GM23338 (cell line): ENCODE measurements around the gene LTBP4. TPM values are rescaled to one million over a fixed set of nuclear protein-coding genes. Genes with fewer than 3 reads are reported as not detected.

Experiments used
- ATAC-seq: fragments of 200-7000 bp; cut with Tn5 transposase; 3 replicates; pipeline ENCODE4 v1.9.1; 2020
- DNase-seq: peaks from one replicate; pipeline ENCODE4 v3.0.0-alpha.2; 2015; ENCODE audit warnings: low spot score
- H2AFZ ChIP-seq: fragments of 200-600 bp; sonication (generic); 2 replicates; pipeline ENCODE4 v1.8.0; 2016; ENCODE audit warnings: antibody characterized with exemption, mild to moderate bottlenecking, moderate library complexity
- H3F3A ChIP-seq: fragments of 200-600 bp; sonication (generic); replicated peaks from 2 replicates; pipeline ENCODE4 v1.8.0; 2017; ENCODE audit warnings: antibody characterized with exemption, mixed run types, low read depth
- H3K27ac ChIP-seq: fragments of 200-600 bp; sonication (generic); 2 replicates; pipeline ENCODE4 v1.6.1; 2016; ENCODE audit warnings: low read depth
- H3K27me3 ChIP-seq: fragments of 200-600 bp; sonication (generic); 2 replicates; pipeline ENCODE4 v1.8.0; 2016; ENCODE audit warnings: mild to moderate bottlenecking, mixed run types, moderate library complexity; ENCODE audit not compliant: insufficient read depth
- H3K36me3 ChIP-seq: fragments of 200-600 bp; sonication (generic); 2 replicates; pipeline ENCODE4 v1.8.0; 2016; ENCODE audit warnings: mild to moderate bottlenecking; ENCODE audit not compliant: insufficient read depth
- H3K4me1 ChIP-seq: fragments of 200-600 bp; sonication (generic); 2 replicates; pipeline ENCODE4 v1.8.0; 2016; ENCODE audit warnings: mild to moderate bottlenecking, moderate library complexity; ENCODE audit not compliant: insufficient read depth
- H3K4me2 ChIP-seq: fragments of 200-600 bp; sonication (generic); 2 replicates; pipeline ENCODE4 v1.7.1; 2017; ENCODE audit warnings: mixed run types
- H3K4me3 ChIP-seq: fragments of 200-600 bp; sonication (generic); 2 replicates; pipeline ENCODE4 v1.6.1; 2016; ENCODE audit warnings: mixed run types
- H3K79me2 ChIP-seq: fragments of 200-600 bp; sonication (generic); replicated peaks from 2 replicates; pipeline ENCODE4 v1.8.0; 2017; ENCODE audit warnings: mild to moderate bottlenecking; ENCODE audit not compliant: insufficient read depth
- H3K9me2 ChIP-seq: fragments of 200-600 bp; sonication (generic); 2 replicates; pipeline ENCODE4 v1.8.0; 2017; ENCODE audit not compliant: insufficient read depth
- H4K20me1 ChIP-seq: fragments of 200-600 bp; sonication (generic); replicated peaks from 2 replicates; pipeline ENCODE4 v1.8.0; 2017; ENCODE audit warnings: mild to moderate bottlenecking; ENCODE audit not compliant: insufficient read depth
- H3K27ac Mint-ChIP-seq: 2 replicates; pipeline ENCODE4 v1.8.0; 2020; ENCODE audit warnings: inconsistent platforms, mild to moderate bottlenecking, moderate library complexity, mixed read lengths
- H3K27me3 Mint-ChIP-seq: 3 replicates; pipeline ENCODE4 v1.8.0; 2022; ENCODE audit warnings: low read depth, mild to moderate bottlenecking, moderate library complexity, mixed read lengths, inconsistent platforms; ENCODE audit not compliant: insufficient read depth, poor library complexity
- H3K36me3 Mint-ChIP-seq: 3 replicates; pipeline ENCODE4 v1.8.0; 2021; ENCODE audit warnings: low read depth, mild to moderate bottlenecking, inconsistent platforms, moderate library complexity, mixed read lengths
- H3K4me1 Mint-ChIP-seq: 3 replicates; pipeline ENCODE4 v1.8.0; 2020; ENCODE audit warnings: mild to moderate bottlenecking, inconsistent platforms, mixed read lengths
- H3K4me3 Mint-ChIP-seq: 3 replicates; pipeline ENCODE4 v1.8.0; 2021; ENCODE audit warnings: moderate library complexity, mild to moderate bottlenecking, inconsistent platforms, mixed read lengths
- H3K9me3 Mint-ChIP-seq: 3 replicates; pipeline ENCODE4 v1.8.0; 2020; ENCODE audit warnings: moderate library complexity, mild to moderate bottlenecking, inconsistent platforms, mixed read lengths
- CREB1 ChIP-seq: fragments of 250-450 bp; sonication (Bioruptor Pico); IDR thresholded peaks from 2 replicates; pipeline ENCODE4 v1.5.0; 2020; ENCODE audit warnings: low read depth, mild to moderate bottlenecking, moderate library complexity
- EZH2 ChIP-seq: fragments of 200-600 bp; sonication (generic); IDR thresholded peaks from one replicate; pipeline ENCODE4 v1.8.0; 2017; ENCODE audit warnings: antibody characterized with exemption, mild to moderate bottlenecking, low read depth; ENCODE audit not compliant: unreplicated experiment
- EZH2phosphoT487 ChIP-seq: fragments of 200-600 bp; sonication (generic); IDR thresholded peaks from one replicate; pipeline ENCODE4 v1.8.1; 2018; ENCODE audit warnings: antibody characterized with exemption; ENCODE audit not compliant: unreplicated experiment
- JUNB ChIP-seq: IDR thresholded peaks from one replicate; pipeline ENCODE4 v1.6.1; 2016; ENCODE audit warnings: antibody characterized with exemption; ENCODE audit not compliant: unreplicated experiment
- NANOG ChIP-seq: IDR thresholded peaks from 2 replicates; pipeline ENCODE4 v1.6.1; 2016; ENCODE audit warnings: antibody characterized with exemption, borderline replicate concordance
- POLR2AphosphoS5 ChIP-seq: IDR thresholded peaks from 2 replicates; pipeline ENCODE4 v1.6.1; 2016; ENCODE audit warnings: antibody characterized with exemption, low read depth
- STAT1 ChIP-seq: IDR thresholded peaks from one replicate; pipeline ENCODE4 v1.6.1; 2016; ENCODE audit warnings: antibody characterized with exemption; ENCODE audit not compliant: unreplicated experiment
- ZNF114 ChIP-seq: fragments of 250-450 bp; sonication (Bioruptor Pico); IDR thresholded peaks from 2 replicates; pipeline ENCODE4 v1.5.0; 2020; ENCODE audit warnings: mild to moderate bottlenecking, moderate library complexity
- ZNF331 ChIP-seq: fragments of 250-450 bp; sonication (Bioruptor Pico); IDR thresholded peaks from 2 replicates; pipeline ENCODE4 v1.5.0; 2020; ENCODE audit warnings: low read depth, mild to moderate bottlenecking, moderate library complexity
- polyA plus RNA-seq: library from polyadenylated mRNA; unstranded; fragments of >200 nt; fragmentation: Nextera tagmentation; extraction: Ambion mirVana; gene quantifications from 2 replicates; pipeline ENCODE4 v1.2.1, GENCODE V29; 2016
- total RNA-seq: library from RNA; depleted of rRNA; stranded (reverse); fragments of >200 nt; shearing (Covaris generic); gene quantifications from 2 replicates; pipeline ENCODE4 v1.2.3, GENCODE V29; 2014
- TF ChIP-seq, protein P1 (sequence below): fragments of 250-450 bp; sonication (Bioruptor Pico); IDR thresholded peaks from 2 replicates; pipeline ENCODE4 v1.5.0; 2020; ENCODE audit warnings: mild to moderate bottlenecking, moderate library complexity
- TF ChIP-seq, protein P2 (sequence below): IDR thresholded peaks from one replicate; pipeline ENCODE4 v1.6.1; 2018; ENCODE audit warnings: antibody characterized with exemption; ENCODE audit not compliant: unreplicated experiment
- TF ChIP-seq, protein P3 (sequence below), 2 experiments: fragments of 200-600 bp in 1 of 2; sonication (generic) in 1 of 2; conservative IDR thresholded peaks; 2 replicates each; pipeline versions ENCODE4 v1.5.1 to v1.6.1; 2016 to 2017; ENCODE audit warnings: antibody characterized with exemption in 2 of 2, low read depth in 2 of 2, mild to moderate bottlenecking in 2 of 2, moderate library complexity in 1 of 2
- TF ChIP-seq, protein P4 (sequence below): IDR thresholded peaks from 2 replicates; pipeline ENCODE4 v1.6.1; 2016; ENCODE audit warnings: antibody characterized with exemption

Gene LTBP4
- total and polyA plus RNA-seq, 2 experiments from 2014 or later, result 50.3 to 65.0 TPM

DNA sequence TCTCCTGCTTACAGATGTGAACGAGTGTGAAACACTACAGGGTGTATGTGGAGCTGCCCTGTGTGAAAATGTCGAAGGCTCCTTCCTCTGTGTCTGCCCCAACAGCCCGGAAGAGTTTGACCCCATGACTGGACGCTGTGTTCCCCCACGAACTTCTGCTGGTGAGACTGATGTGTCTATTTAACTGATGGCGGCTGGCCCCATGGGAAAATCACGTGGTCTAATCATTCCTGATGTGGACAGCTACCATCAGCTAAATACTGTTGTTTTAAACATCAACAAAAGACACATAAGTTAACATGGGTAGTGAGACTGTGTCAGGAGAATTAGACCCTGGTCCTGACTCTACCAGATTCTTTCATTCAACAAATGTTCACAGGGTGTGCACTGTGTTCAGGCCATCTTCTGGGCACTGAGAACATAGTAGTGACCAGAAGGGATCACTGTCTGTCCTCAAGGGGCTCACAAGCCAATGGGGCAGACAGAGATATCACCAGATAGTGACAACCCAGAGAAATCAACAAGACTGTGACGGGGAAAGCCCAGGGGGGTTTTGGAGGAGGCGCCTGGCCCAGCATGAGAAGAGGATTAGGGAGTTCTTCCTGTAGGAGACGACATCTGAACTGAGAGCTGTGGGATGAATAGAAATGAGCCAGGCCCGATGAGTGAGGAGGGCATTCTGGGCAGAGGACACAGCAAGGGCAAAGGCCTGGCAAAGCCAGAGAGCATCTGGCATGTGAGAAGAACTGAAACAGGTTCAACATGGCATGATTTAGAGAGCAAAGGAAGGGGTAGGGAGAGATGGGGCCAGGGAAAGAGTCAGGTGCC, 18.4 kb downstream of the LTBP4 start:
- peaks cover 16% of the 10 kb centered on the region; the same call in 2 of the 3 replicates for H3K4me1 Mint-ChIP-seq
- Histone ChIP-seq H3K9me2 (no peaks in the 10 kb centered on the region), H3K4me2 (no peak overlapping the region), H3K36me3 (peaks cover 8% of the 10 kb centered on the region; the same call in 1 of the 2 replicates), H3K4me3 (no peak overlapping the region), H3K79me2 (no peaks in the 10 kb centered on the region), H3K27me3 (no peaks in the 10 kb centered on the region), H3K4me1 (peaks cover 14% of the 10 kb centered on the region), H4K20me1 (peaks cover 5% of the 10 kb centered on the region), H2AFZ (no peak overlapping the region), H3K27ac (no peak overlapping the region), H3F3A (peaks cover 14% of the 10 kb centered on the region; the same call in 1 of the 2 replicates)
- H3K36me3 Mint-ChIP-seq, result peaks cover 31% of the 10 kb centered on the region
- TF ChIP-seq, protein P1, sequence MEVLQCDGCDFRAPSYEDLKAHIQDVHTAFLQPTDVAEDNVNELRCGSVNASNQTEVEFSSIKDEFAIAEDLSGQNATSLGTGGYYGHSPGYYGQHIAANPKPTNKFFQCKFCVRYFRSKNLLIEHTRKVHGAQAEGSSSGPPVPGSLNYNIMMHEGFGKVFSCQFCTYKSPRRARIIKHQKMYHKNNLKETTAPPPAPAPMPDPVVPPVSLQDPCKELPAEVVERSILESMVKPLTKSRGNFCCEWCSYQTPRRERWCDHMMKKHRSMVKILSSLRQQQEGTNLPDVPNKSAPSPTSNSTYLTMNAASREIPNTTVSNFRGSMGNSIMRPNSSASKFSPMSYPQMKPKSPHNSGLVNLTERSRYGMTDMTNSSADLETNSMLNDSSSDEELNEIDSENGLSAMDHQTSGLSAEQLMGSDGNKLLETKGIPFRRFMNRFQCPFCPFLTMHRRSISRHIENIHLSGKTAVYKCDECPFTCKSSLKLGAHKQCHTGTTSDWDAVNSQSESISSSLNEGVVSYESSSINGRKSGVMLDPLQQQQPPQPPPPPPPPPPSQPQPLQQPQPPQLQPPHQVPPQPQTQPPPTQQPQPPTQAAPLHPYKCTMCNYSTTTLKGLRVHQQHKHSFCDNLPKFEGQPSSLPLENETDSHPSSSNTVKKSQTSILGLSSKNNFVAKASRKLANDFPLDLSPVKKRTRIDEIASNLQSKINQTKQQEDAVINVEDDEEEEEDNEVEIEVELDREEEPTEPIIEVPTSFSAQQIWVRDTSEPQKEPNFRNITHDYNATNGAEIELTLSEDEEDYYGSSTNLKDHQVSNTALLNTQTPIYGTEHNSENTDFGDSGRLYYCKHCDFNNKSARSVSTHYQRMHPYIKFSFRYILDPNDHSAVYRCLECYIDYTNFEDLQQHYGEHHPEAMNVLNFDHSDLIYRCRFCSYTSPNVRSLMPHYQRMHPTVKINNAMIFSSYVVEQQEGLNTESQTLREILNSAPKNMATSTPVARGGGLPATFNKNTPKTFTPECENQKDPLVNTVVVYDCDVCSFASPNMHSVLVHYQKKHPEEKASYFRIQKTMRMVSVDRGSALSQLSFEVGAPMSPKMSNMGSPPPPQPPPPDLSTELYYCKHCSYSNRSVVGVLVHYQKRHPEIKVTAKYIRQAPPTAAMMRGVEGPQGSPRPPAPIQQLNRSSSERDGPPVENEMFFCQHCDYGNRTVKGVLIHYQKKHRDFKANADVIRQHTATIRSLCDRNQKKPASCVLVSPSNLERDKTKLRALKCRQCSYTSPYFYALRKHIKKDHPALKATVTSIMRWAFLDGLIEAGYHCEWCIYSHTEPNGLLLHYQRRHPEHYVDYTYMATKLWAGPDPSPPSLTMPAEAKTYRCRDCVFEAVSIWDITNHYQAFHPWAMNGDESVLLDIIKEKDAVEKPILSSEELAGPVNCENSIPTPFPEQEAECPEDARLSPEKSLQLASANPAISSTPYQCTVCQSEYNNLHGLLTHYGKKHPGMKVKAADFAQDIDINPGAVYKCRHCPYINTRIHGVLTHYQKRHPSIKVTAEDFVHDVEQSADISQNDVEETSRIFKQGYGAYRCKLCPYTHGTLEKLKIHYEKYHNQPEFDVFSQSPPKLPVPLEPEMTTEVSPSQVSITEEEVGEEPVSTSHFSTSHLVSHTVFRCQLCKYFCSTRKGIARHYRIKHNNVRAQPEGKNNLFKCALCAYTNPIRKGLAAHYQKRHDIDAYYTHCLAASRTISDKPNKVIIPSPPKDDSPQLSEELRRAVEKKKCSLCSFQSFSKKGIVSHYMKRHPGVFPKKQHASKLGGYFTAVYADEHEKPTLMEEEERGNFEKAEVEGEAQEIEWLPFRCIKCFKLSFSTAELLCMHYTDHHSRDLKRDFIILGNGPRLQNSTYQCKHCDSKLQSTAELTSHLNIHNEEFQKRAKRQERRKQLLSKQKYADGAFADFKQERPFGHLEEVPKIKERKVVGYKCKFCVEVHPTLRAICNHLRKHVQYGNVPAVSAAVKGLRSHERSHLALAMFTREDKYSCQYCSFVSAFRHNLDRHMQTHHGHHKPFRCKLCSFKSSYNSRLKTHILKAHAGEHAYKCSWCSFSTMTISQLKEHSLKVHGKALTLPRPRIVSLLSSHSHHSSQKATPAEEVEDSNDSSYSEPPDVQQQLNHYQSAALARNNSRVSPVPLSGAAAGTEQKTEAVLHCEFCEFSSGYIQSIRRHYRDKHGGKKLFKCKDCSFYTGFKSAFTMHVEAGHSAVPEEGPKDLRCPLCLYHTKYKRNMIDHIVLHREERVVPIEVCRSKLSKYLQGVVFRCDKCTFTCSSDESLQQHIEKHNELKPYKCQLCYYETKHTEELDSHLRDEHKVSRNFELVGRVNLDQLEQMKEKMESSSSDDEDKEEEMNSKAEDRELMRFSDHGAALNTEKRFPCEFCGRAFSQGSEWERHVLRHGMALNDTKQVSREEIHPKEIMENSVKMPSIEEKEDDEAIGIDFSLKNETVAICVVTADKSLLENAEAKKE (CRISPR knock-in tag), result no peak
- TF ChIP-seq ZNF114, result no peak
- no peak for TF ChIP-seq CREB1 (CRISPR knock-in tag)
- no peak for TF ChIP-seq EZH2
- TF ChIP-seq POLR2AphosphoS5, result no peak
- TF ChIP-seq, protein P2, sequence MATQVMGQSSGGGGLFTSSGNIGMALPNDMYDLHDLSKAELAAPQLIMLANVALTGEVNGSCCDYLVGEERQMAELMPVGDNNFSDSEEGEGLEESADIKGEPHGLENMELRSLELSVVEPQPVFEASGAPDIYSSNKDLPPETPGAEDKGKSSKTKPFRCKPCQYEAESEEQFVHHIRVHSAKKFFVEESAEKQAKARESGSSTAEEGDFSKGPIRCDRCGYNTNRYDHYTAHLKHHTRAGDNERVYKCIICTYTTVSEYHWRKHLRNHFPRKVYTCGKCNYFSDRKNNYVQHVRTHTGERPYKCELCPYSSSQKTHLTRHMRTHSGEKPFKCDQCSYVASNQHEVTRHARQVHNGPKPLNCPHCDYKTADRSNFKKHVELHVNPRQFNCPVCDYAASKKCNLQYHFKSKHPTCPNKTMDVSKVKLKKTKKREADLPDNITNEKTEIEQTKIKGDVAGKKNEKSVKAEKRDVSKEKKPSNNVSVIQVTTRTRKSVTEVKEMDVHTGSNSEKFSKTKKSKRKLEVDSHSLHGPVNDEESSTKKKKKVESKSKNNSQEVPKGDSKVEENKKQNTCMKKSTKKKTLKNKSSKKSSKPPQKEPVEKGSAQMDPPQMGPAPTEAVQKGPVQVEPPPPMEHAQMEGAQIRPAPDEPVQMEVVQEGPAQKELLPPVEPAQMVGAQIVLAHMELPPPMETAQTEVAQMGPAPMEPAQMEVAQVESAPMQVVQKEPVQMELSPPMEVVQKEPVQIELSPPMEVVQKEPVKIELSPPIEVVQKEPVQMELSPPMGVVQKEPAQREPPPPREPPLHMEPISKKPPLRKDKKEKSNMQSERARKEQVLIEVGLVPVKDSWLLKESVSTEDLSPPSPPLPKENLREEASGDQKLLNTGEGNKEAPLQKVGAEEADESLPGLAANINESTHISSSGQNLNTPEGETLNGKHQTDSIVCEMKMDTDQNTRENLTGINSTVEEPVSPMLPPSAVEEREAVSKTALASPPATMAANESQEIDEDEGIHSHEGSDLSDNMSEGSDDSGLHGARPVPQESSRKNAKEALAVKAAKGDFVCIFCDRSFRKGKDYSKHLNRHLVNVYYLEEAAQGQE, result no peak
- TF ChIP-seq, protein P3, sequence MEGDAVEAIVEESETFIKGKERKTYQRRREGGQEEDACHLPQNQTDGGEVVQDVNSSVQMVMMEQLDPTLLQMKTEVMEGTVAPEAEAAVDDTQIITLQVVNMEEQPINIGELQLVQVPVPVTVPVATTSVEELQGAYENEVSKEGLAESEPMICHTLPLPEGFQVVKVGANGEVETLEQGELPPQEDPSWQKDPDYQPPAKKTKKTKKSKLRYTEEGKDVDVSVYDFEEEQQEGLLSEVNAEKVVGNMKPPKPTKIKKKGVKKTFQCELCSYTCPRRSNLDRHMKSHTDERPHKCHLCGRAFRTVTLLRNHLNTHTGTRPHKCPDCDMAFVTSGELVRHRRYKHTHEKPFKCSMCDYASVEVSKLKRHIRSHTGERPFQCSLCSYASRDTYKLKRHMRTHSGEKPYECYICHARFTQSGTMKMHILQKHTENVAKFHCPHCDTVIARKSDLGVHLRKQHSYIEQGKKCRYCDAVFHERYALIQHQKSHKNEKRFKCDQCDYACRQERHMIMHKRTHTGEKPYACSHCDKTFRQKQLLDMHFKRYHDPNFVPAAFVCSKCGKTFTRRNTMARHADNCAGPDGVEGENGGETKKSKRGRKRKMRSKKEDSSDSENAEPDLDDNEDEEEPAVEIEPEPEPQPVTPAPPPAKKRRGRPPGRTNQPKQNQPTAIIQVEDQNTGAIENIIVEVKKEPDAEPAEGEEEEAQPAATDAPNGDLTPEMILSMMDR (conservative IDR thresholded peaks at IDR 0.05; ENCODE audit: low read depth in 2 of 2), result no peak
- TF ChIP-seq ZNF331 (CRISPR knock-in tag), result no peak
- no peak for TF ChIP-seq NANOG
- TF ChIP-seq, protein P4, sequence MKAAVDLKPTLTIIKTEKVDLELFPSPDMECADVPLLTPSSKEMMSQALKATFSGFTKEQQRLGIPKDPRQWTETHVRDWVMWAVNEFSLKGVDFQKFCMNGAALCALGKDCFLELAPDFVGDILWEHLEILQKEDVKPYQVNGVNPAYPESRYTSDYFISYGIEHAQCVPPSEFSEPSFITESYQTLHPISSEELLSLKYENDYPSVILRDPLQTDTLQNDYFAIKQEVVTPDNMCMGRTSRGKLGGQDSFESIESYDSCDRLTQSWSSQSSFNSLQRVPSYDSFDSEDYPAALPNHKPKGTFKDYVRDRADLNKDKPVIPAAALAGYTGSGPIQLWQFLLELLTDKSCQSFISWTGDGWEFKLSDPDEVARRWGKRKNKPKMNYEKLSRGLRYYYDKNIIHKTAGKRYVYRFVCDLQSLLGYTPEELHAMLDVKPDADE, result no peak
- no peak for TF ChIP-seq JUNB
- TF ChIP-seq EZH2phosphoT487, result no peak
- TF ChIP-seq STAT1, result no peak
- no peak overlapping the region for H3K27ac Mint-ChIP-seq
- H3K9me3 Mint-ChIP-seq, result no peaks in the 10 kb centered on the region
- peaks cover 13% of the 10 kb centered on the region for H3K27me3 Mint-ChIP-seq
- no peak overlapping the region for H3K4me3 Mint-ChIP-seq
- no peak for DNase-seq
- no peak for ATAC-seq
